Measurements from ENCODE around the gene E2F8.

DNA sequence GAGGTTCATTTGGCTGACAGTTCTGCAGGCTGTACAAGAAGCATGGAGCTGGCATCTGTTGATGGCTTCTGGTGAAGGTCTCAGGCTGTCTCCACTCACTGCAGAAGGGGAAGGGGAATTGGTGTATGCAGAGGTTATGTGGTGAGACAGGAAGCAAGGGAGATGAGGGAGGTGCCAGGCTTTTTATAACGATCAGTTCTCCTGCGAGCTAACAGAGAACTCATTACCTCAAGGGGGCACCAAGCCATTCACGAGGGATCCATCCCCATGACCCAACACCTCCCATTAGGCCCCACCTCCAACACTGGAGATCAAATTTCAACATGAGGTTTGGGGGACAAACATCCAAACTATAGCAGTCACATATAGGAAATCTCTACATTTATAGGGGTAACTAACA is 38.7 kb upstream of the E2F8 start:
- TF ChIP-seq TAF1 (IDR thresholded peaks at IDR 0.05; ENCODE audit: low read depth) (no peak), EP300 (IDR thresholded peaks at IDR 0.05; ENCODE audit: borderline replicate concordance) (no peak), CEBPB (IDR thresholded peaks at IDR 0.05) (no peak), RAD21 (IDR thresholded peaks at IDR 0.05; ENCODE audit: low read depth) (no peak), FOXM1 (IDR thresholded peaks at IDR 0.05; ENCODE audit: borderline replicate concordance, low read depth) (no peak), TCF12 (IDR thresholded peaks at IDR 0.05; ENCODE audit: low read depth) (no peak), YY1 (IDR thresholded peaks at IDR 0.05; ENCODE audit: low read depth) (no peak), ZBTB7A (IDR thresholded peaks at IDR 0.05; ENCODE audit: low read depth) (no peak), EGR1 (IDR thresholded peaks at IDR 0.05) (no peak), TEAD4 (IDR thresholded peaks at IDR 0.05) (no peak)
- TF ChIP-seq, protein P1, sequence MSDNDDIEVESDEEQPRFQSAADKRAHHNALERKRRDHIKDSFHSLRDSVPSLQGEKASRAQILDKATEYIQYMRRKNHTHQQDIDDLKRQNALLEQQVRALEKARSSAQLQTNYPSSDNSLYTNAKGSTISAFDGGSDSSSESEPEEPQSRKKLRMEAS (IDR thresholded peaks at IDR 0.05), result no peak
- TF ChIP-seq, protein P2, sequence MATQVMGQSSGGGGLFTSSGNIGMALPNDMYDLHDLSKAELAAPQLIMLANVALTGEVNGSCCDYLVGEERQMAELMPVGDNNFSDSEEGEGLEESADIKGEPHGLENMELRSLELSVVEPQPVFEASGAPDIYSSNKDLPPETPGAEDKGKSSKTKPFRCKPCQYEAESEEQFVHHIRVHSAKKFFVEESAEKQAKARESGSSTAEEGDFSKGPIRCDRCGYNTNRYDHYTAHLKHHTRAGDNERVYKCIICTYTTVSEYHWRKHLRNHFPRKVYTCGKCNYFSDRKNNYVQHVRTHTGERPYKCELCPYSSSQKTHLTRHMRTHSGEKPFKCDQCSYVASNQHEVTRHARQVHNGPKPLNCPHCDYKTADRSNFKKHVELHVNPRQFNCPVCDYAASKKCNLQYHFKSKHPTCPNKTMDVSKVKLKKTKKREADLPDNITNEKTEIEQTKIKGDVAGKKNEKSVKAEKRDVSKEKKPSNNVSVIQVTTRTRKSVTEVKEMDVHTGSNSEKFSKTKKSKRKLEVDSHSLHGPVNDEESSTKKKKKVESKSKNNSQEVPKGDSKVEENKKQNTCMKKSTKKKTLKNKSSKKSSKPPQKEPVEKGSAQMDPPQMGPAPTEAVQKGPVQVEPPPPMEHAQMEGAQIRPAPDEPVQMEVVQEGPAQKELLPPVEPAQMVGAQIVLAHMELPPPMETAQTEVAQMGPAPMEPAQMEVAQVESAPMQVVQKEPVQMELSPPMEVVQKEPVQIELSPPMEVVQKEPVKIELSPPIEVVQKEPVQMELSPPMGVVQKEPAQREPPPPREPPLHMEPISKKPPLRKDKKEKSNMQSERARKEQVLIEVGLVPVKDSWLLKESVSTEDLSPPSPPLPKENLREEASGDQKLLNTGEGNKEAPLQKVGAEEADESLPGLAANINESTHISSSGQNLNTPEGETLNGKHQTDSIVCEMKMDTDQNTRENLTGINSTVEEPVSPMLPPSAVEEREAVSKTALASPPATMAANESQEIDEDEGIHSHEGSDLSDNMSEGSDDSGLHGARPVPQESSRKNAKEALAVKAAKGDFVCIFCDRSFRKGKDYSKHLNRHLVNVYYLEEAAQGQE (IDR thresholded peaks at IDR 0.05; ENCODE audit: low read depth), result no peak

Data from Ishikawa (cell line).